ENCODE measurements around the gene TOMM34. TPM values are rescaled to one million over a fixed set of nuclear protein-coding genes. Genes with fewer than 3 reads are reported as not detected.

The TOMM34 gene
- total RNA-seq (2014; rRNA removed; shearing (Covaris generic)) = 94.4 and 102 TPM in 2 replicates

GRCh38 chr20:44960103-44960852 lies at the start of gene TOMM34:
TOMM34 (minus strand) TSS chr20:44960397; CDS start chr20:44960333, 64 bp downstream.

GRCh38 chr20:44966030-44966961 lies 6.1 kb upstream of the TOMM34 start, which contains the start of gene STK4:
STK4 (plus strand) TSS chr20:44966512; CDS start chr20:44966569, 57 bp downstream.

GRCh38 chr20:44909872-44910689 lies 50.1 kb downstream of the TOMM34 start, which contains the start of gene PABPC1L:
PABPC1L (plus strand) TSS chr20:44910060; CDS start chr20:44910144, 84 bp downstream.

Small RNA genes within 50 kb of the gene (small RNA-seq; reads per million reads assigned to genes)
- not detected for gene RF00019

Other genes with a start within 250 kb of the TOMM34 start
- not detected in 2 replicates for gene CCN5, start 245.0 kb downstream of the TOMM34 start, total RNA-seq (2014; rRNA removed; shearing (Covaris generic))
- gene KCNK15, start 214.5 kb downstream of the TOMM34 start, total RNA-seq (2014; rRNA removed; shearing (Covaris generic)) = 0.11 TPM in 1 of 2 replicates, not detected in the other
- 0.19 TPM in 1 of 2 replicates, not detected in the other for gene RIMS4, start 149.9 kb downstream of the TOMM34 start, total RNA-seq (2014; rRNA removed; shearing (Covaris generic))
- gene YWHAB, start 74.7 kb downstream of the TOMM34 start, total RNA-seq (2014; rRNA removed; shearing (Covaris generic)) = 69.5 and 71.4 TPM in 2 replicates
- gene PABPC1L, start 50.3 kb downstream of the TOMM34 start, total RNA-seq (2014; rRNA removed; shearing (Covaris generic)) = 75.0 and 91.4 TPM in 2 replicates
- 39.5 and 42.0 TPM in 2 replicates for gene STK4, start 6.1 kb upstream of the TOMM34 start, total RNA-seq (2014; rRNA removed; shearing (Covaris generic))
- not detected in 2 replicates for gene KCNS1, start 140.7 kb upstream of the TOMM34 start, total RNA-seq (2014; rRNA removed; shearing (Covaris generic))
- not detected in 2 replicates for gene WFDC5, start 154.8 kb upstream of the TOMM34 start, total RNA-seq (2014; rRNA removed; shearing (Covaris generic))
- not detected in 2 replicates for gene WFDC12, start 164.1 kb upstream of the TOMM34 start, total RNA-seq (2014; rRNA removed; shearing (Covaris generic))
- not detected in 2 replicates for gene PI3, start 214.5 kb upstream of the TOMM34 start, total RNA-seq (2014; rRNA removed; shearing (Covaris generic))
- gene SEMG1, start 246.6 kb upstream of the TOMM34 start, total RNA-seq (2014; rRNA removed; shearing (Covaris generic)) = not detected in 2 replicates